NOMO-1 treated with dmso at 0.1 percent for 144 hours (cell line): ENCODE measurements around the gene MYH15.
A peak's percentile ranks its signal among the peaks of the same experiment; 100 is the strongest.

Experiments
- DNase-seq: peaks from one replicate; lab custom pipeline; 2025; ENCODE audit not compliant: unreplicated experiment; lab: John Stamatoyannopoulos, UW

Gene MYH15

DNA sequence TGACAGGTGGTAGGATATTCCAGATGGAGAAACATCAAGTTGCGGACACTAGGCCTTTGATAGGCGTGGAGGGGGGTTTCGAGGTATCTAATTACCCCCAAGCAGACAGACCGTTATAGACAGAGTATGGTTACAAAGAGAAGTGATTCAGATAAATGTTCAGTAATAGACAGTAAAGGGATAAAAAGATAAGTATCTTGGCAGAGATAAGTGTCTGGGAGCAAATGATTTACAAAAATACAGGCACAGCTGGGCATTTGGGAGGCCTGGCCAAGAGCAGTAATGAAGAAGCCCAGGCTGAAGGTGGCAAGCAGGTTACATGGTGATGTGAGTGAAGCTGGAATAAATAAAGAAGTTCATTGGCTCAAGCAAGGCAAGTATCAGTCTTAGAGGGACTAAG, 659 bp upstream of the MYH15 start:
- no peak for DNase-seq

DNA sequence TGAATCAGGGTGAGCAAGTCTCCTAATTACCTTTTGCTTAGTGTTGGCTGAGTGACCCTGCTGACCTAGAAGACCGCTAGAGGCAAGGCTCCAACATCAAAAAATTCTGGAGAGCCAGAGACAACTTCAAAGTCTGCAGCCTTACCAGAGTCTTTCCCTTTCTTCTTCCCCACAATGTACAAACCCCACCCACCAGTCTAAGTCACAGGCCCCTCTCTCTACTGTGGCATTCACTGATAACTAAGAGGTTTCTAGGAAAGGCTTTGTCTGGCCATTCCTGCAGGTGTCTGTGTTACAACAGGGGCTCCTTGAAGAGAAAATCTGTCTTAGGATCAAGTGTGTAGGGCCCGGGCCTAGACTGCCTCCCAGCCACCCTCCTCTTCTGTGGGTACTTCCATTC, 525 bp downstream of the MYH15 start:
- DNase-seq: no peak

DNA sequence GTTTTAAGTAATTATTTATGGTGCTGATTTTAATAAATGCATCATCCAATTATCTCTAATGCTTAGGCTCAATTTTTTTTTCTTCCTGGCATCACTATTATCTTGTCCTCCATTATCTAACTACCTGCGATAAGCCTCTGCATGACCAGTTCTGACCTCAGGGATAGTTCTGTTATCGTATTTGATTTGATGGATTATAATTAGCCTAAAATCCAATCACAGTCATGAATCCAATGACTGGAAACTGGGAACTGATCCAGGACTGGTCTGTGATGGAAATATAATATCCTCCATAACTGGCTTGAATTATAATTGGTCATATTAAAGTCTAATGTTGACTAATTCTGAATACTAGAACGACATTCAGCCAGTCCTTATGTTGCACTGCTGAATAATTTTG, 1.1 kb downstream of the MYH15 start:
- DNase-seq: no peak

DNA sequence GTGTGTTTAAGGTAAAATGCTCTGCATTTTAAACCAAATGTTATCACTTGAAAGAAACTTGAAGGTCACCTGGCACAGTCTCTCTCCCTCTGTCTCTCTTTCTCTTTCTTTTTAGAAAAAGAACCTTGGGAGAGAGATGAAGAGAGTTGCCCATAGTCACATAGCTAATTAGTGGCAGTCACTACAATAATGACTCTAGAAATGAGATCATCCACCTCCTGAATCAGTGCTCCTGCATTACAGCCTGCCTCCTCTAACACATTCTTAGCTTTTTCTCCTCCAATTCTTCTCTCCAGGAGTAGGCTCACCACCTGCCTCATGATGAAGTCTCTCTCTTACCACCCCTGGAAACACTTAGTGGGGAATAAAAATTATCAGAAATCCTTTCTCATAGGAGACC, 2.5 kb downstream of the MYH15 start:
- no peak for DNase-seq

DNA sequence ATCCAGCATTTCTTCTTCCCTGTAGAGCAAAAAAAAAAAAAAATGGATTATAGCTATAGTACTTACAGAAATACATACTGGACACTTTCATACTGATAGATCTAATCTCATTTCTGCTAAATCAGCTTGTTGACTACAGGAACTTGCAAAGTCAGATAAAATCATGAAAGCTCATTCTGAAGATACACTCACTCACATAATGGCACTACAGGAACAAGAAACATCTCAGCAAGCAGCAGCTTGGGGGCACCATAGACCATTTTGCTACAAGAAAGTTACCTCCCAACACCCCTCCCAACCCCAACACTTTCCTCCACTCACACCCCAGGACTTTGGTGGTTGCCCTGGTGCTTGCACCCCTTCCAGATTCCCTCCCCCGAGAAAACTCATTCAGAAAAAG, 4.6 kb downstream of the MYH15 start:
- DNase-seq: no peak

DNA sequence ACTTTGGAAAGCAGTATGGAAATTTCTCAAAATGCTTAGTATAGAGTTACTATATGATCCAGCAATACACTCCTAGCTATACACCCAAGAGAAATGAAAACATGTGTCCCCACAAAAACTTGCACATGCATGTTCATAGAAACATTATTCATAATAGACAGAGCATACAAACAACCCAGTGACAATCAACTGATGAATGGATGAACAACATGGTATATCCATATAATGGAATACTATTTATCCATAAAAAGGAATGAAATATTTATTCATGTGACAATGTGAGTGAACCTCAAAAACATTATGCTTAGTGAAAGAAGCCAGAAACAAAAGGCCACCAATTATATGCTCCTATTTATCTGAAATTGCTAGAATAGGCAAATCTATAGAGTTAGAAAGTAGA, 6.7 kb downstream of the MYH15 start:
- DNase-seq: no peak

DNA sequence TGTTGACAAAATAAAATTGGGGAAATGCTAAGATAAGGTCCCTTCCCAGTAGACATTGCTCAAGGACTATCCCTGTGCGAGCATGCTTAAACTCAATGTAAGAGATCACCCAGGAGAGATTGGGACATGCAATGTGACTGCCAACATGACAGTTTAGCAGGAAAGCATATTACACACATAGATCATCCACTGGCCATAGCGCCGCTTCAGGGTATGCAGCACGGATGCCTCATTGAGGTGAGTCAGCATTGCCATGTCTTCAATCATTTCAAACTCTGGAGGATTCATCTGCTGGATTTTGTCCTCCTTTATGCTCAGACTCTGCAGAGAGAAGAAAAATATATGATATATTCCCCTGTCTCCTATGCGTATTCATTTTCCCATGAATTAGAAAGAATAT, 8.9 kb downstream of the MYH15 start:
- no peak for DNase-seq

DNA sequence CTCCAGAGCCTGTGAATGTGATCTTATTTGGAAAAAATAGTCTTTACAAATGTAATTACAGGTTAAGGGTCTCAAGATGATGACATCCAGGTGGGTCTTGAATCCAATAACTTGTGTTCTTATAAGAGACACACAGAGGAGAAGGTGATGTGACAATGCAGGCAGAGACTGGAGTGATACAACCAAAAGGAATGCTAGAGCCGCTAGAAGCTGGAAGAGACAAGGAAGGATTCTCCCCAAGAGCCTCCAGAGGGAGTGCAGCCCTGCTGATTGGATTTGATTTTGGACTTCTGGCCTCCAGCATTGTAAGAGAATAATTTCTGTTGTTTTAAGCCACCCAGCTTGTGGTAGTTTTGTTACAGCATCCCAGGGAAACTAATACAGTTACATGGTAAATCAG, 9.7 kb downstream of the MYH15 start:
- no peak for DNase-seq

DNA sequence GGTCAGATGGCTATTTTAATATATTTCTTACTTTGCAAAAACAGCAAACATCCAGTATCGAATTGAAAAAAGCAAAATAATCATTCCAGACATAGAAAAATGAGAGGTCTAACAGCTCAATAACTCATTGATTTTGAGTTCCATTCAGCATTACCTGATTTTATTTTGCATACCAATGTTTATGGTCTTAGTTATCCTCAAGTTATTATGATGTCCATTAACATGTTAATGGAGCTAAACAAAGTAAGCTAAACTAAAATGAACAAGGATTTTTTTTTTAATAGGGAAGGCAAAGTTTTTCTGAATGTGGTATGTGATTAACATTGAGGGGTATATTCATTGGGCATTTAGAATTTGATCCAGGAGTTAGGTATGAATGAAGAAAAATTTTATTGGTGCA, 13.1 kb downstream of the MYH15 start:
- no peak for DNase-seq

DNA sequence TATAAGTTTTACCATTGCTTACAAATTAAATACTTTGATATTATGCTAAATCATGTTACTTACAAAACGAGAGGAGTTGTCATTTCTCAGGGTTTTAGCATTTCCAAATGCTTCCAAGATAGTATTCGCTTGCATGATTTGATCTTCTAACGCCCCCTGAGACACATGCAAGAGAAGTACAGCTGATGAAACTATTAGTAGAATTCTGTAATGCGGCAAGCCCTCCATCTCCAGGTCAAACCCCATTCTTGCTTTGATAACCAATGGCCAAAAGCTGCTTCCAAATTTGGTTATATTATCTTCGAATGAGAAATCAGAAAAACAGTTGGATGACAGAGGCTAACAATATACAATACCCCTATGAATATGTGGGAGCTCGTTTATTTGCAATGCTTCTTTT, 14.7 kb downstream of the MYH15 start:
- no peak for DNase-seq

DNA sequence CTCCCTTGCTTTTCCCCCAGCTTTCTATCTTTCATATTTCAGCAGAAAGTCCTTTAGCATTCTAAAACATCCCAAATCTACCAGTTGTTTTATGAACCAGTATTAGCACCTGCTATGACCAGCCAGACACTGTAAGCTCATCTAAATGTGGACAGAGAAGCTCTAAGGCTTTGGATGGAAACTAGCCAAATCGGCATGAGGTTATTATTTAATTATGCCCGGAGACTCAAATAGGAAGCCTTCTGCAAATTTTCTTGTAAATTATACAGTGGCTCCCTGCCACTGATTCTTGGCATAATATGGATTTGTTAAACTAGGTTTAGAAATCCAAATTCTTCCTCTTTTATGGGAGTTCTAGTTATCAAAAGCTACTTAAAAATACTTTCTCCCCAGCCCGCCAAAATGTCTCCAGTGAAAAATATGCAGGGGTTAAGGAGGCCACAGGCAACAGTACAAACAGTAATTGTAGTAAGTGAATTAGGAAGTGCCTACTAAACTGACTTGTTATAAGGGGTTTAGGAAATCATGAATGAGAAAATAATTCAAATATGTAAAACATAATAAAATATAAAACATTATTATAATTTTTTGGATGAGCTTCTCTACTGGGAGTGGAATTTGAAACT, 15.4 kb downstream of the MYH15 start:
- DNase-seq: no peak

DNA sequence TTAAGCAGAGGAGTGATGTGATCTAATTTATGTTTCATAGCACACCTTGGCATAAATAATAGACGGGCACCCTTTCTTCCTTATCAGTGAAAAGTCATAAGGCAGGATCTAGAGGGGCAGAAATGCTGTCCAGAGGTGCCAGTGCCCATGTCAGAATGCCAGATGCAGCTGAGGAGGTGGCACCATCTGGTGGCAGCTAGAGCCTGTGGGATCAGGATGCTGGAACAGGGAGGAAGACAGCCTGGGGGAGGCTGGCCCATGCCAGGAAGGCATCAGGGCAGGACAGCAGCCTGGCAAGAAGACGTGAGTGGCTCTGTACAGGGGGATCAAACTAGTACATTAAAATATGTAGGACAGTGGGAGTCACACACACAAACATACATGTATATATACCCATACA, 16.5 kb downstream of the MYH15 start:
- DNase-seq: no peak

DNA sequence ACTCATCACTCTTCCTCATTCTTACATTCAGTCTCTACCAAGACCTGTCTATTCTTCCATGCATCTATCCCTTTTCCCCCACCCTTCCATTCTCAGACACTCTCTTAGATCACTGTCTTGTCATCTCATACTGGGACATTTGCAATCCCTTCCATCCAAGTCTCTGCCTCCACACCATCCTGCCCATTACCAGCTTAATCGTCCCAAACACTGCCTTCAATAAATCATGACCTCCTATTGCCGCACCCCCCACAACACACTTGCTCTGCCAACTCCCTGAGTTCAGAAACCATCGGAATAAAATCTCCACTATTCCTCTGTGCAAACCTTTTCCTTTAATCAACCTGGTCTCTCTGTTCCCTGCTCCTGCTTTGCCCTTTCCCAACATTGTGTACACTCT, 18.9 kb downstream of the MYH15 start:
- no peak for DNase-seq

DNA sequence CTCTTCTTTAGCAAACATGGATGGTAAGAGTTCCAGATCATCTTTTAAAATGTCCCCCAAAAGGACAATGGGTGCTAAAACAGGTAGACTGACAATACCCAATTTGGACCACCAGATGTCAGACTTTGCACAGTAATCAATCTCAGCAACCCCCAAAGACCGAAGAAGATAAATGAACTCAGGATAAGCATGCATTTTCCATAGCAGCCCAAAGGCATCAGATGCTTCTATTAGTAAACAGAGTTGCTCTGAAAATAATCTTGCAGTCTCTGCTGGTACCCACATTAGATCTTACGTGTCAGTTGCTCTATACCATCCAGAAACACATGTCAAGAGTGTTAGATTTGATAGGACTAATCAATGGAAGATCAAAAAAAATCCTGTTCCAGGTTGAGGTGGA, 20.6 kb downstream of the MYH15 start:
- peak; percentile 5 for DNase-seq

DNA sequence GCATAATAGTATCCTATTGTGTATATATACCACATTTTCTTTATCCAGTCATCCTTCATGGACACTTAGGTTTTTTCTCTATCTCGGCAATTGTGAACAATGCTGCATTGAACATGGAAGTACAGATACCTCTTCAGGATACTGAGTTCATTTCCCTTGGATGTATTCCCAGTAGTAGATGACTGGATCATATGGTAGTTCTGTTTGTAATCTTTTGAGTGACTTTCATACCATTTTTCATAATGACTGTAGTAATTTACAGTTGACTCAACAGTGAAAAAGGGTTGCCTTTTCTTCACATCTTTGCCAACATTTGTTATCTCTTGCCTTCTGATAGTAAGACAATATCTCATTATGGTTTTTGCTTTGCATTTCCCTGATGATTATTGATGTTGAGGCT, 21.8 kb downstream of the MYH15 start:
- DNase-seq: no peak

DNA sequence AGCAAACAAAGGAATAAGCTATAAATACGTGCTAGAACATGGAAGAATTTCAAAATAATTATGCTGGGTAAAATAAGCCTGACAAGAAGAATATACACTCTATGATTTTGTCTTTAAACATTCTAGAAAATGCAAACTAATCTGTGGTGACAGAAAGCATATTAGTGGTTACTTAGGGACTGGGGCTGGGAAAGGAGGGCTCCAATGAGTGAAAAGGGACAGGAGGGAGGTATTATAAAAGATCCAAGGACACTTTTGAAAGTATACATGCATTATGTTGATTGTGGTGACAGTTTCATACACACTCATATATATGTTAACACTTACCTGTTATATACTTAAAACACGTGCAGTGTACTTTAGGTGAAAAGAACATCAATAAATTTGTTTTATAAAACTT, 23.0 kb downstream of the MYH15 start:
- DNase-seq: no peak

DNA sequence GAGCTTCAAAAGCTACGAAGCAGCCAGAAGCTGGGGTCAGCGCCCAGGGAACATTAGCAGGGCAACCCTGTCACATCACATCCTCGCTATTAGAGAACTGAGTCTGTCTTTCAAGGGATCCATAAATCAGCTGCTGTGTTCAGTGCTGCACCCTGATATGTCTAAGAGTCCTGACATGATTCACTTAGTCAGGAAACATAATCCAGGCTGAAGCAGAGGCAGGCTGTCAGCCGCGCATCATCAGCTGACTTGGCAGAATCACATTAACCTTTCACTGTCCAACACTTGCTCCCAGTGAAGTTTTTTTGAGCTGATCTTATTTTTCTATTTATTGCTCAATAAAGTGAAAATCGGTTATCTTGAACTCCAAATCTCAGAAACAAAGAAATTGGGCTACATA, 23.5 kb downstream of the MYH15 start:
- DNase-seq: no peak

DNA sequence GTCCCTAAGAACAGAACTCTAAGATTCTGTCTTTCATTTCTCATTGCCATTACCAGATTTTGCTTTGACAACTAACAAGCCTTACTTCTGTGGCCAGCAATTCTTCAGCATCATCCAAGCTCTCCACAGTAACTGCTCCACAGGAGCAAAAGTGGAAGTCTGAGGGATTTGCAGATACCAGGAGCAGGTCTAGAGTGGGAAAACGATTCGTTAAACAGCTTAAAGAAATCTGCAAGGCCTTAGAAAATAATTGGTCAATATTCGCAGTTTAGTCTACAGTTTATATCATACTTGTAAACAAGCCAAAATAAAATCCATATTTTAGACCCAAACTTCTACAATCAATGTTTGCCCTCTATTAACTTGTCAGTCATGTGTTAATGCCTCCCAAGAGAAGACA, 24.1 kb downstream of the MYH15 start:
- DNase-seq: no peak

DNA sequence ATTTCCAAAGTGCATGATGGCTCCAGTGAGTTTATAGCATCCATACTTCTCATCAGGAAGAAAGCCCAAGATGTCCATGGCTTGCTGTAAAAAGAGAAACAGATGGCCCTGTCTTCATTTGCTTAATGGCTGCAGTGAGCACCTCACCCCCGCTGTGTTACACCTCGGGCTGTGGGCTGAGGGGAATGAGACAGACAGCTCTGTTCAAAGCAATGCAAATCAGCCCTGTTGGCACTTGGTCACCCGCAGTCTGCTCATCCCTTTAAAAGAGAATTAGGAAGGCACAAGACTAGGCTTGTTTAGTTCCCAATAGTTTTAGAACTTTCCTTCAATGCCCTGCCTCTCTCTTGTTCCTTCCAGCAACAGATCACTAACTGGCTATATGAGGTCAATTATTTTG, 25.2 kb downstream of the MYH15 start:
- DNase-seq: no peak

DNA sequence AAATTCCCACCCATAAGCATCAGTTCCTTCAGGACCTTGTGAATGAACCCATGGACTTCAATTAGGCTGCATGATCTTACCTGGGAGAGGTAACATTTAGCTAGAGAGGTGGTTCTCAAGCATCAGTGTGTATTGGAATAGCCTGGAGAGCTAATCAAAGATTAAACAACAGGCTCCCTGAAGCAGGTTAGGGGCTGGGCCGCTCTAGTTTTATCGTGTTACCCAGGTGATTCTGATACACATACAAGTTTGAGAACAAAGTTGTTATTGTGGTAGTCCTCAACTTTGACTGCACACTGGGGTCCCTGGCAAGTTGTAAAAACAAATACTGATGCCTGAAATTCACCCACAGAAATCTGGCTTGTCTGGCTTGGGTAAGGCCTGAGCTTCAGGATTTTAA, 31.2 kb downstream of the MYH15 start:
- DNase-seq: no peak

DNA sequence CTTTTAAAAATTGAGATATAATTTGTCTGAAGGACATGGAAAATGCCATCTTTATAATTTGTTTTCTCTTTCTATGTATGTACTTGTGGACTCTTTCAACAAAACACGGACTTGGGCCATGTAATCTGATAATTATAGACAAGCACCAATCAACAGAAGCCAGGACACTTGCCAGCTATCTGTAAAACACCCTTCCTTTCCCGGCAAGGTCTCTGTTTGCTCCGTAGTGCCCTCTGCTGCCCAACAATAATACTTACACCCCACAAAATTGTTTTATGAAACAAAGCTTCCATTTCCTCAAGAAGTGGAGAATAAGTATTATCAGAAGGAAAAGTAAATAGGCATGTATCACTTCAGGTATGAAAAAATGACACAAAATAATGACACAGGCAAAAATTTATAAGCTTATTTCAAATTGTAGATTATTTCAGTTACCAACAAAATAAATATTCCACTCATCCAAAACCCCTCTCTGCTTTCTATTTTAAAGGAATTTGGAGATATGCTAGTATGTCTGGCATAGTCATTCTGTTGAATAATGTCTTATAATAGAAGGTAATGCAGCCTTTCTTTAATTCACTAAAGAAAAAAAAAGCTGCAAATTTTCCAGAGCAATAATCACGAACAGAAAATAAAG, 32.8 kb downstream of the MYH15 start:
- peak; percentile 37 for DNase-seq

DNA sequence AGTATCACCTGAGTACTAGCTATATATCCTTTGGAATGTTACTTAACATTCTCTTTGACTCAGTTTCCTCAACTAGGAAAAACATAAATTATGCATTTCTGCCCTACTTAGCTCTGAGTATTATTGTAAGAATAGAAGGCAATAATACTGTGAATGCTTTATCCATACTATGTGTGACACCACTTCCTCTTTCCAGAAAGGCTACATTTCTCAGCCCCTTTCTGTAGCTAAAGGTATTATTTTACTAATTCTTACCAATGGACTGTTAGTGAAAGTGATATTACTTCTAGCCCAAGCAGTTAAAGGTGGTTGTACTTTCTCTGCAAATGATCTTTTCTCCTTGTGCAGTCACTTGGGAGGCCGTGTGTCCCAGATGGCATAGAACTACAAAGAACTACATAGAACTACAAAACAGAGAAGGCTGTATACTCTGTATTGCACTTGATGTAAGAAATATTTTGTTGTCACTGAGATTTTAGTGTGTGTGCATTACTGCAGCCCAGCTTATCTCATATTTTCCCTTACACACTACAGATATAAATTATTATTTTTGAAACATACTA, 35.1 kb downstream of the MYH15 start:
- peak; percentile 6 for DNase-seq

DNA sequence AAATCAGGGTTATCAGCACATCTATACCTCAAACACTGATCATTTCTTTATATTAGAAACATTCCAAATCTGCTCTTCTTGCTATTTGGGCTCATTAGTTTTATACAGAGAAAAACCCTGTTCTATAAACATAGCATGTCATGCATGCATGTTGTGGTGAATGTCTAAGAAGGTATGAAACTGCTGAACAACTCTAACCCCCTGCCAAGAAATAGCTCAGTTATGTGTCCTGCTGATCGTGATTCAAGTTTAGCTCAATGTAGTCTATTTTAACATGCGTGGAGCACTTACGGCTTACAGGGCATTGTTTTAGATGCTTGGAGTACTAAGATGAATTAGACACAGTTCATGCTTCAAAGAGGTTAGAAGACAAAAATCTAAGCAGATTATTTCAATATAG, 35.8 kb downstream of the MYH15 start:
- no peak for DNase-seq
